ENCODE results near the gene MGP. TPM values are rescaled to one million over a fixed set of nuclear protein-coding genes. Genes with fewer than 3 reads are reported as not detected.

Gene MGP
- total and polyA plus RNA-seq, 2 experiments from 2014 or later, result 117 to 561 TPM

DNA sequence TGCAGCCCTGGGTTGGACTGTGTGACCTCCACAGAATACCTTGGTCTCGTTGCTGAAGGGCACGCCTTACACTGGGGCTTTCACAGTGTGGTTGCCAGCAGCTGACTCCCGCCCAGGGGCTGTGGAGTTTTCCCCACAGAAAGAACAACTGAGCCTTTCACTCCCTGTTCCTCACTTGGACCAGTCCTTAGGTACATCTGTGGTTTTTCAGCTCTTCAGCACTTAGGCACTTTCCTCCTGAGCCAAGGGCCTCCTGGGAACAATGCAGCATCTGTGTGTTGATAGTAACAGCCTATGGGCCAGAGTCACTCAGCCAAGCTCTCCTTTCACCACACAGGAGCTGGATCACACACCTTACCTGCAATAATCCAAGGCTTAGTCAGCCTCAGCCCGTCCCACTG is 27.7 kb upstream of the MGP start:
- Histone ChIP-seq H3K4me3 (no peak overlapping the region), H3K9me2 (replicated peaks; ENCODE audit: insufficient read depth) (no peaks in the 10 kb centered on the region), H3K27me3 (no peaks in the 10 kb centered on the region), H3K27ac (peak overlapping the region; percentile 60), H4K20me1 (ENCODE audit: insufficient read depth, poor library complexity, severe bottlenecking) (no peaks in the 10 kb centered on the region), H3K36me3 (replicated peaks; ENCODE audit: insufficient read depth, low read depth) (no peaks in the 10 kb centered on the region), H3K9me3 (ENCODE audit: low read depth) (no peaks in the 10 kb centered on the region), H3K79me2 (no peaks in the 10 kb centered on the region), H2AFZ (no peak overlapping the region), H3K4me1 (ENCODE audit: insufficient read depth) (peaks cover 6% of the 10 kb centered on the region), H3K4me2 (peak overlapping the region; percentile 53)
- TF ChIP-seq, protein P1, sequence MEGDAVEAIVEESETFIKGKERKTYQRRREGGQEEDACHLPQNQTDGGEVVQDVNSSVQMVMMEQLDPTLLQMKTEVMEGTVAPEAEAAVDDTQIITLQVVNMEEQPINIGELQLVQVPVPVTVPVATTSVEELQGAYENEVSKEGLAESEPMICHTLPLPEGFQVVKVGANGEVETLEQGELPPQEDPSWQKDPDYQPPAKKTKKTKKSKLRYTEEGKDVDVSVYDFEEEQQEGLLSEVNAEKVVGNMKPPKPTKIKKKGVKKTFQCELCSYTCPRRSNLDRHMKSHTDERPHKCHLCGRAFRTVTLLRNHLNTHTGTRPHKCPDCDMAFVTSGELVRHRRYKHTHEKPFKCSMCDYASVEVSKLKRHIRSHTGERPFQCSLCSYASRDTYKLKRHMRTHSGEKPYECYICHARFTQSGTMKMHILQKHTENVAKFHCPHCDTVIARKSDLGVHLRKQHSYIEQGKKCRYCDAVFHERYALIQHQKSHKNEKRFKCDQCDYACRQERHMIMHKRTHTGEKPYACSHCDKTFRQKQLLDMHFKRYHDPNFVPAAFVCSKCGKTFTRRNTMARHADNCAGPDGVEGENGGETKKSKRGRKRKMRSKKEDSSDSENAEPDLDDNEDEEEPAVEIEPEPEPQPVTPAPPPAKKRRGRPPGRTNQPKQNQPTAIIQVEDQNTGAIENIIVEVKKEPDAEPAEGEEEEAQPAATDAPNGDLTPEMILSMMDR (IDR thresholded peaks at IDR 0.05; ENCODE audit: poor library complexity), result no peak
- TF ChIP-seq EZH2 (IDR thresholded peaks at IDR 0.05; ENCODE audit: borderline replicate concordance), result no peak
- no peak for TF ChIP-seq EZH2phosphoT487 (IDR thresholded peaks at IDR 0.05; ENCODE audit: low read depth, severe bottlenecking, unreplicated experiment)
- DNase-seq (ENCODE audit: low spot score), result peak; percentile 27
- WGBS (ENCODE audit: low lambda C conversion rate, missing lambda C conversion rate), result 50% methylated on average over 4 of the region's 4 CpGs

DNA sequence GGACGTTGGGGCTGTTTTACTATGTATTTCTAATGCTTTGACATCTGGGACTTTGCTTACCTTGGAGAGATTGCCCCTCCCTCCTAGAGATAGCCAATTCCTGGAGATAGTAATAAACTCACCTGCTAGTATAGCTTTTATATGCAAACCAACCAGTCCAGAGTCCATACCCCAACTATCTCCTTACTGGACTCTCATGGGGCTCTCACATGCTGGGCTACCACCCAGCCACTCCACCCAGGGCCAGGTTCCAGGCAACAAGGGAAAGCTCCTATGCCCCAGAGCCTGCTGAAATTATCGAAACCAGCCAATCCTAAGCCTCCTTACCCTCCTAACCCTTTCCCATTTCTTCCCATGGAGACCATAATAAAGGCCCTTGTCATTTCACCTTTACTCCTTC is 25.5 kb upstream of the MGP start:
- Histone ChIP-seq H3K4me1 (ENCODE audit: insufficient read depth) (peaks cover 6% of the 10 kb centered on the region), H3K36me3 (replicated peaks; ENCODE audit: insufficient read depth, low read depth) (no peaks in the 10 kb centered on the region), H2AFZ (no peak overlapping the region), H3K27ac (no peak overlapping the region), H3K9me3 (ENCODE audit: low read depth) (no peaks in the 10 kb centered on the region), H3K4me2 (no peak overlapping the region), H3K9me2 (replicated peaks; ENCODE audit: insufficient read depth) (no peaks in the 10 kb centered on the region), H3K27me3 (no peaks in the 10 kb centered on the region), H4K20me1 (ENCODE audit: insufficient read depth, poor library complexity, severe bottlenecking) (no peaks in the 10 kb centered on the region), H3K79me2 (no peaks in the 10 kb centered on the region), H3K4me3 (no peak overlapping the region)
- TF ChIP-seq EZH2 (IDR thresholded peaks at IDR 0.05; ENCODE audit: borderline replicate concordance) (no peak), EZH2phosphoT487 (IDR thresholded peaks at IDR 0.05; ENCODE audit: low read depth, severe bottlenecking, unreplicated experiment) (no peak)
- TF ChIP-seq, protein P1 (IDR thresholded peaks at IDR 0.05; ENCODE audit: poor library complexity), result no peak
- WGBS (ENCODE audit: low lambda C conversion rate, missing lambda C conversion rate), result 79% methylated on average over 2 of the region's 2 CpGs
- no peak for DNase-seq (ENCODE audit: low spot score)

DNA sequence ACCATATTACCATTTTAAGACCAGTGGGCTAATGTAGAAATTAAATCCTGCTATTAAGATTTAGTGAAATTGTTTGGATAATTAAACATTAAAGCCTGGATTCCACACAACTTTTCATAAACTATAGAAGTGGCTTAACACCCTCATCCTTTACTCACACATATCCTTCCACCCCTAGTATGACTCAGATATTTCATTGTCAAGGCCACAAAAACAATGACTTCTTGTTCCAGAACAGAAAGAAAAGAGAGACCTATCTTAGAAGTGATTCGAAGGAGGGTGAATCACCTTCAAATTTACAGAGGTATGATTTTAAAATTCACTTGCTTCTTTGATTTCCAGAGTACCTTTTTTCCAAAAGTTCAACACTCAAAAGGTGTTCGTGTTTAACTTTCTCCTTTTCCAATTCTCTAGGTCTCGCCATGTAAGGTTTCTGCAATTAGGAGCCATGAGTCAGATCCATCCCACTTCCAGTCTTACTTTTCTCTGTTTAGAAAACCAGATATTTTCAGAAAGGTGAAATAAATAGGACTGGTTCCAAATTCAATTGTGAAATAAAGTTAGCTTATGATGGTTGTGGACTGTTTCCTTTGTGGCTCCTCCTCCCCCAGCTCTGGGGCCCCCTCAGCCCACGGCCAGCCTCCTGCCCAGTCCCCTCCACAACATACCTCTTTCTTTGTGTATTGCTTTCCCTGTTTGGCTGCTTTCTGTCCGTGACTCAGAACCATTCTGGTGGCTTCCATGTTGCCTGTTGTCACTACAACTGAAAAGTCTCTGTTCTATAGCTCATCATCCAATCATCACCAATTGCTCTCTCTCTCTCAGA is 24.6 kb upstream of the MGP start:
- H3K9me3 ChIP-seq (ENCODE audit: low read depth), result no peaks in the 10 kb centered on the region
- no peaks in the 10 kb centered on the region for H3K9me2 ChIP-seq (replicated peaks; ENCODE audit: insufficient read depth)
- H3K4me3 ChIP-seq, result no peak overlapping the region
- WGBS (ENCODE audit: low lambda C conversion rate, missing lambda C conversion rate), result 91% methylated on average over 5 of the region's 5 CpGs
- no peaks in the 10 kb centered on the region for H3K36me3 ChIP-seq (replicated peaks; ENCODE audit: insufficient read depth, low read depth)
- H3K27me3 ChIP-seq, result no peaks in the 10 kb centered on the region
- no peak for DNase-seq (ENCODE audit: low spot score)
- peaks cover 6% of the 10 kb centered on the region for H3K4me1 ChIP-seq (ENCODE audit: insufficient read depth)
- no peaks in the 10 kb centered on the region for H4K20me1 ChIP-seq (ENCODE audit: insufficient read depth, poor library complexity, severe bottlenecking)
- TF ChIP-seq, protein P1 (IDR thresholded peaks at IDR 0.05; ENCODE audit: poor library complexity), result no peak
- TF ChIP-seq EZH2phosphoT487 (IDR thresholded peaks at IDR 0.05; ENCODE audit: low read depth, severe bottlenecking, unreplicated experiment), result no peak
- no peak for TF ChIP-seq EZH2 (IDR thresholded peaks at IDR 0.05; ENCODE audit: borderline replicate concordance)
- H3K79me2 ChIP-seq, result no peaks in the 10 kb centered on the region
- H3K27ac ChIP-seq, result peak overlapping the region; percentile 9
- H3K4me2 ChIP-seq, result no peak overlapping the region
- no peak overlapping the region for H2AFZ ChIP-seq

Data from hepatocyte (in vitro differentiated cells).